HS-27A (cell line): ENCODE measurements around the gene FBXO39.
A peak's percentile ranks its signal among the peaks of the same experiment; 100 is the strongest.
"Not testable (repeated sequence)": the region's sequence is repeated elsewhere in the genome, so short reads cannot be mapped to it uniquely, and the experiment has no call there.

ENCODE experiments used
- DNase-seq: peaks from one replicate; pipeline ENCODE4 v3.0.0-alpha.2; 2012; ENCODE audit warnings: low read depth, missing footprints

Gene FBXO39

GRCh38 chr17:6775871-6776405, at the start of gene FBXO39:
Gene FBXO39, plus strand, starts transcription at chr17:6776215. Its CDS starts 3,654 bp downstream, at chr17:6779869.
- no peak for DNase-seq

GRCh38 chr17:6729531-6729930, 46.5 kb upstream of the FBXO39 start:
- no peak for DNase-seq

GRCh38 chr17:6746665-6747064, 29.4 kb upstream of the FBXO39 start:
- DNase-seq, result not testable (repeated sequence)

GRCh38 chr17:6748617-6749016, 27.4 kb upstream of the FBXO39 start:
- no peak for DNase-seq

GRCh38 chr17:6749519-6749918, 26.5 kb upstream of the FBXO39 start:
- no peak for DNase-seq

- DNase-seq, result peak; percentile 76
These were observed 23.7 kb upstream of the FBXO39 start for GRCh38 chr17:6752068-6752909.

GRCh38 chr17:6753006-6753445, 23.0 kb upstream of the FBXO39 start:
- DNase-seq, result peak; percentile 45

- no peak for DNase-seq
These were observed 22.5 kb upstream of the FBXO39 start for GRCh38 chr17:6753546-6753945.

- DNase-seq, result no peak
These were observed 20.7 kb upstream of the FBXO39 start for GRCh38 chr17:6755281-6755680.

- no peak for DNase-seq
These were observed 20.3 kb upstream of the FBXO39 start, which contains the start of gene XAF1 for GRCh38 chr17:6755731-6756184. Gene XAF1, plus strand, starts transcription at chr17:6756046. Its CDS starts 33 bp downstream, at chr17:6756079.

GRCh38 chr17:6756425-6757031, 19.5 kb upstream of the FBXO39 start:
- DNase-seq, result no peak

- no peak for DNase-seq
These were observed 18.3 kb upstream of the FBXO39 start for GRCh38 chr17:6757747-6758146.

- no peak for DNase-seq
These were observed 14.2 kb upstream of the FBXO39 start for GRCh38 chr17:6761779-6762178.

- no peak for DNase-seq
These were observed 7.6 kb upstream of the FBXO39 start for GRCh38 chr17:6768447-6768846.

- DNase-seq, result no peak
These were observed 4.0 kb upstream of the FBXO39 start for GRCh38 chr17:6772016-6772415.

GRCh38 chr17:6774906-6775305, 1.1 kb upstream of the FBXO39 start:
- DNase-seq, result not testable (repeated sequence)

- DNase-seq, result no peak
These were observed 3.4 kb downstream of the FBXO39 start for GRCh38 chr17:6779411-6779810.

GRCh38 chr17:6780001-6780400, 4.0 kb downstream of the FBXO39 start:
- no peak for DNase-seq

- DNase-seq, result no peak
These were observed 4.9 kb downstream of the FBXO39 start for GRCh38 chr17:6780886-6781285.

GRCh38 chr17:6782244-6782643, 6.2 kb downstream of the FBXO39 start:
- no peak for DNase-seq

- no peak for DNase-seq
These were observed 10.6 kb downstream of the FBXO39 start for GRCh38 chr17:6786618-6787017.

- DNase-seq, result no peak
These were observed 11.2 kb downstream of the FBXO39 start for GRCh38 chr17:6787081-6787693.

- DNase-seq, result no peak
These were observed 13.1 kb downstream of the FBXO39 start for GRCh38 chr17:6789146-6789545.
